SU-DHL-6 (cell line): ENCODE measurements around the gene AREG.

Source experiments
- H2AFZ ChIP-seq: fragments of 200-600 bp; sonication (generic); 2 replicates; pipeline ENCODE4 v1.6.1; 2014; ENCODE audit warnings: low read depth, mild to moderate bottlenecking, moderate library complexity, mixed read lengths, antibody characterized with exemption, low read length; ENCODE audit not compliant: severe bottlenecking
- H3F3A ChIP-seq: fragments of 200-600 bp; shearing (Covaris generic); 2 replicates; pipeline ENCODE4 v1.6.0; 2016; ENCODE audit warnings: antibody characterized with exemption, mild to moderate bottlenecking; ENCODE audit not compliant: insufficient read depth
- H3K27ac ChIP-seq: fragments of 200-600 bp; sonication (generic); 2 replicates; pipeline ENCODE4 v1.5.1; 2016; ENCODE audit warnings: low read depth, mild to moderate bottlenecking, low read length, moderate library complexity, mixed read lengths
- H3K27me3 ChIP-seq: fragments of 200-600 bp; sonication (generic), shearing (Covaris generic); 2 replicates; pipeline ENCODE4 v1.6.0; 2014; ENCODE audit warnings: mild to moderate bottlenecking, low read length
- H3K36me3 ChIP-seq: fragments of 200-600 bp; sonication (generic); 2 replicates; pipeline ENCODE4 v1.6.1; 2014; ENCODE audit warnings: mild to moderate bottlenecking, low read length, mixed read lengths
- H3K4me2 ChIP-seq: fragments of 300-600, 200-600 bp; shearing (Covaris generic), sonication (generic); 2 replicates; pipeline ENCODE4 v1.6.0; 2014; ENCODE audit warnings: low read length, low read depth, mild to moderate bottlenecking; ENCODE audit not compliant: poor library complexity, severe bottlenecking
- H3K4me3 ChIP-seq: fragments of 200-600 bp; sonication (generic); 2 replicates; pipeline ENCODE4 v1.5.1; 2014; ENCODE audit warnings: antibody characterized with exemption, low read length, mild to moderate bottlenecking, mixed read lengths; ENCODE audit not compliant: insufficient read depth, poor library complexity, severe bottlenecking
- H3K79me2 ChIP-seq: fragments of 200-600 bp; sonication (generic); 2 replicates; pipeline ENCODE4 v1.6.1; 2014; ENCODE audit warnings: mild to moderate bottlenecking, low read length, moderate library complexity; ENCODE audit not compliant: insufficient read depth
- H3K9ac ChIP-seq: fragments of 200-600 bp; sonication (generic); 2 replicates; pipeline ENCODE4 v1.7.0; 2014; ENCODE audit warnings: mild to moderate bottlenecking, low read length
- H3K9me2 ChIP-seq: fragments of 200-600 bp; sonication (generic); replicated peaks from 2 replicates; pipeline ENCODE4 v1.6.1; 2014; ENCODE audit warnings: low read length; ENCODE audit not compliant: insufficient read depth
- H3K9me3 ChIP-seq: fragments of 200-600 bp; sonication (generic); 2 replicates; pipeline ENCODE4 v1.6.1; 2014; ENCODE audit warnings: low read length, mixed read lengths; ENCODE audit not compliant: insufficient read depth
- H4K20me1 ChIP-seq: fragments of 200-600 bp; sonication (generic); 2 replicates; pipeline ENCODE4 v1.6.1; 2014; ENCODE audit warnings: low read depth, mild to moderate bottlenecking, antibody characterized with exemption, low read length, moderate library complexity, mixed read lengths
- CTCF ChIP-seq: fragments of 200-600 bp; sonication (generic); IDR thresholded peaks from one replicate; pipeline ENCODE4 v1.5.1; 2017; ENCODE audit warnings: antibody characterized with exemption, mild to moderate bottlenecking, low read length, moderate library complexity; ENCODE audit not compliant: insufficient read depth, poor library complexity, severe bottlenecking
- EZH2phosphoT487 ChIP-seq: fragments of 200-600 bp; sonication (generic), shearing (Covaris generic); conservative IDR thresholded peaks from 2 replicates; pipeline ENCODE4 v1.6.1; 2018; ENCODE audit warnings: mild to moderate bottlenecking, antibody characterized with exemption, low read length, moderate library complexity, mixed read lengths

AREG gene

GRCh38 chr4:74480267-74480666 is 35.3 kb downstream of the AREG start:
- Histone ChIP-seq H3K79me2 (no peaks in the 10 kb centered on the region), H4K20me1 (no peaks in the 10 kb centered on the region), H3K36me3 (no peaks in the 10 kb centered on the region), H3K9me3 (no peaks in the 10 kb centered on the region), H3K27ac (no peak overlapping the region), H3K9me2 (no peaks in the 10 kb centered on the region), H3K27me3 (no peaks in the 10 kb centered on the region), H3F3A (no peaks in the 10 kb centered on the region), H2AFZ (no peak overlapping the region), H3K4me2 (no peak overlapping the region), H3K4me3 (no peak overlapping the region), H3K9ac (no peak overlapping the region)
- TF ChIP-seq EZH2phosphoT487, result no peak
- TF ChIP-seq CTCF, result no peak

GRCh38 chr4:74481891-74482609 is 37.1 kb downstream of the AREG start:
- Histone ChIP-seq H3K9me3 (no peaks in the 10 kb centered on the region), H3K79me2 (no peaks in the 10 kb centered on the region), H3K4me2 (no peak overlapping the region), H3K9me2 (no peaks in the 10 kb centered on the region), H3K4me3 (no peak overlapping the region), H3K27ac (no peak overlapping the region), H4K20me1 (no peaks in the 10 kb centered on the region), H3K36me3 (no peaks in the 10 kb centered on the region), H3F3A (no peaks in the 10 kb centered on the region), H3K9ac (no peak overlapping the region), H3K27me3 (no peaks in the 10 kb centered on the region), H2AFZ (no peak overlapping the region)
- TF ChIP-seq EZH2phosphoT487, result no peak
- no peak for TF ChIP-seq CTCF

GRCh38 chr4:74483226-74483911 is 38.4 kb downstream of the AREG start:
- Histone ChIP-seq H3F3A (no peaks in the 10 kb centered on the region), H4K20me1 (no peaks in the 10 kb centered on the region), H3K36me3 (no peaks in the 10 kb centered on the region), H3K9me3 (no peaks in the 10 kb centered on the region), H3K9ac (no peak overlapping the region), H3K27me3 (no peaks in the 10 kb centered on the region), H2AFZ (no peak overlapping the region), H3K4me3 (no peak overlapping the region), H3K79me2 (no peaks in the 10 kb centered on the region), H3K9me2 (no peaks in the 10 kb centered on the region), H3K4me2 (no peak overlapping the region), H3K27ac (no peak overlapping the region)
- TF ChIP-seq EZH2phosphoT487 (no peak), CTCF (no peak)
